ENCODE measurements around the gene CNTN1.

- TF ChIP-seq CTCF (IDR thresholded peaks at IDR 0.05) (no peak), POLR2A (IDR thresholded peaks at IDR 0.05) (no peak)
Measured at GRCh38 chr12:40854604-40855003, 162.4 kb downstream of the CNTN1 start.

Measured in lower leg skin (tissue), 3 donors.